Measurements from ENCODE around the gene DDX46.
A peak's percentile ranks its signal among the peaks of the same experiment; 100 is the strongest.
"Not testable (repeated sequence)": the region's sequence is repeated elsewhere in the genome, so short reads cannot be mapped to it uniquely, and the experiment has no call there.

DDX46 gene

GRCh38 chr5:134784241-134784920, 25.8 kb downstream of the DDX46 start:
- no peak for DNase-seq (ENCODE audit: low spot score)

DNA sequence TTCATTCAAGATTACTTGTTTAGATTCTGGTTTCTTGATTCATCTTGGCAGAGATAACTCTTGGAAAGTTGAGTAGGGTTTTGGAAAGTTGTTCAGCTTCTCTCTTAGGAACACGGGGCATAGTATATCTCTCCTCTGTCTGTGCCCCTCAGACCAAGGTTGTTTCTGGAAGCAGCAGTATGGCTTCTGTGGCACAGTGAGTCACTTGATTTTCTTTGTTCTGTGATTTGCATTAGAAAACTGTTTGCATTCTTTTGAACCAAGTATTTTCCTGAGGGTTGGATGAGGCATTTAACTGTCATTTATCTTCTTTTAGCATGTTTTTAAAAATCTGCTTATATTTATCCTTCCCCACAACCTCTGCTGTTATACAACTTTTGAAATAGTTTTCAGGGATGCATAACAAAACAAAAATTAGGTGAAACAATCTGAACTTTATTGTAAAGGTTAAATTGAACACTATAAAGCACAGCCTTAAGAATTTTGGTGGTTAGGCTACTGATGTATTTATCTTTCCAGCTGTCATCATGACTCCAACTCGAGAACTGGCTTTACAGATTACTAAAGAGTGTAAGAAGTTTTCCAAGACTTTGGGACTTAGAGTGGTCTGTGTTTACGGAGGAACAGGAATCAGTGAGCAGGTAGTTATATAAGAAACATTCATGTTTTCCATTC, 26.5 kb downstream of the DDX46 start:
- no peak for DNase-seq (ENCODE audit: low spot score)

DNA sequence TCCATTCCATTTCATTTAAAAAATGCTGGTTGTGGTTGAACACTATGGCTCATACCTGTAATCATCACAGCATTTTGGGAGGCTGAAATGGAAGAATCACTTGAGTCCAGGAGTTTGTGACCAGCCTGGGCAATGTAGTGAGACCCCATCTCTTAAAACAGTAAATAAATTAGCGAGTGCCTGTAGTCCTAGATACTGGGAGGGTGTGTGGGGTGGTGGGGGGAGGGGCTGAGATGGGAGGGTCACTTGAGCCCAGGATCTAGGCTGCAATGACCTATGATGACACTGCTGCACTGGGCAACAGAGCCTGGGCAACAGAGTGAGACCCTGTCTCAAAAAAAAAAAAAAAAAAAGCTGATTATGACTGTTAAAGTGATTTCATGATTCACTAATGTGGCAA, 29.1 kb downstream of the DDX46 start:
- no peak for DNase-seq (ENCODE audit: low spot score)

DNA sequence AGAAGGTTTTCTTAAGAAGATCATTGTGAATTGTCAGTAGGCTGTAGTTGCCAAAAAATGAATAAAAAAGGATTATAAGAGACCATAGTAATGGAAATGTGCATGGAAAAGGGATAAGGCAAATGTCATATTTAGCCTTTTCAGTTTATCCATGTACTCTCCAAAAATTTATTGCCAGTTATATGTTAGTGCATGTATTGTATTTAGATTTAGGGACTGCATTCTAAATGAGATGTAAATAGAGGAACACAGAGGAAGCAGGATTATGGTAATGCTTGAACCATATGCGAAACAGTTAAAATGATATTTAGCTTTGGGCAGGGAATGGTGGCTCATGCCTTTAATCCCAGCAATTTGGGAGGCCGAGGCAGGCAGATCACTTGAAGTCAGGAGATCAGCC, 33.0 kb downstream of the DDX46 start:
- DNase-seq (ENCODE audit: low spot score): no peak

DNA sequence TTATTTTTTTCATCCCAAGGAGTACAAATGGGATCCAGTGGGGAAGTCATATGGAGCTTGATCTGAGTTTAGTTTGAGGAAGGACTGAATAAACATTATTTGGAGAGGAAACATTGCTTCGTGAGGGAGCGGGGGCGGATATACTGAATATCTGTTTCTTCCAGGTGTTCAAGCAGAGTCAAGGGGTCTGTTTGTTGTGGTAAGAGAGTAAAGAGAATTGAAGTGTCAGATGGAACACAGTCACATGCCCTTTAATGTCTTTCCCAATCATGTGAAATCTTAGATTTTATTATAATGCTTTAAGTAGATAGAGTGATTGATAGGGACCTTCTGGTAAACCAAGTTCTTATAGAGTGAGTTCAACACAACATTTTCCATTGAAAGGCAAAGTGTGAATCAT, 33.7 kb downstream of the DDX46 start:
- no peak for DNase-seq (ENCODE audit: low spot score)

DNA sequence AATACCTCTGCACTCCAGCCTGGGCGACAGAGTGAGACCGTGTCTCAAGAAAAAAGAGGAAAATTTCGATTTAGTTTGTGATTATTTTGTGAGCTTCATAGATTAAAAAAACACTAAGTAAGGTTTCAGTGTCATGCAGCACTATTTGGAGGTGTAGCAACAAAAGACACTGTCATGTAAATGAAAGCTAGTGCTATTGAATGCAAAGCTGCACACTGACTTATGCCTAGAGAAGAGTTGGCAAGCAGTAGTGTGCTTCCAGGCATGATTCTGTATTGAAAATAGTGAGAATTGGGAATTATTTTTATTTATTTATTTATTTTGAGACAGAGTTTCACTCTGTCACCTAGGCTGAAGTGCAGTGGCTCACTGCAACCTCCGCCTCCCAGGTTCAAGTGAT, 34.5 kb downstream of the DDX46 start:
- no peak for DNase-seq (ENCODE audit: low spot score)

- peak; percentile 40 for DNase-seq (ENCODE audit: low spot score)
These were observed 35.5 kb downstream of the DDX46 start for GRCh38 chr5:134794082-134794481.

DNA sequence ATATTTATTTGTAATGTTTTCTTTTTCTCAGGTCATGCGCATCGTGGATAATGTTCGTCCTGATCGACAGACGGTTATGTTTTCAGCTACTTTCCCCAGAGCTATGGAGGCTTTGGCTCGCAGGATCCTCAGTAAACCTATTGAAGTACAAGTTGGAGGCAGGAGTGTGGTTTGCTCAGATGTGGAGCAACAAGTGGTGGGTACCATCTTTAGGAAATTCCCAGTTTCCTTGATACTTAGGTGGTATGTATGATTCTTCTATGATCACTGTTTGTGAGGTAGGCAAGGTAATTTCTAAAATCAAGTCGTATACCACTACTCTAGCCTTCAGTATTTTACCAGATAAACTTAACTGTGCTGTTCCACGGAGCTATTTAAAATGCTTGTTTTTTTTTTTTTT, 36.2 kb downstream of the DDX46 start:
- DNase-seq (ENCODE audit: low spot score): no peak

GRCh38 chr5:134798468-134798867, 39.9 kb downstream of the DDX46 start:
- no peak for DNase-seq (ENCODE audit: low spot score)

- DNase-seq (ENCODE audit: low spot score): no peak
These were observed 45.2 kb downstream of the DDX46 start for GRCh38 chr5:134803821-134804220.

- DNase-seq (ENCODE audit: low spot score): no peak
These were observed 54.8 kb downstream of the DDX46 start for GRCh38 chr5:134813407-134813806.

DNA sequence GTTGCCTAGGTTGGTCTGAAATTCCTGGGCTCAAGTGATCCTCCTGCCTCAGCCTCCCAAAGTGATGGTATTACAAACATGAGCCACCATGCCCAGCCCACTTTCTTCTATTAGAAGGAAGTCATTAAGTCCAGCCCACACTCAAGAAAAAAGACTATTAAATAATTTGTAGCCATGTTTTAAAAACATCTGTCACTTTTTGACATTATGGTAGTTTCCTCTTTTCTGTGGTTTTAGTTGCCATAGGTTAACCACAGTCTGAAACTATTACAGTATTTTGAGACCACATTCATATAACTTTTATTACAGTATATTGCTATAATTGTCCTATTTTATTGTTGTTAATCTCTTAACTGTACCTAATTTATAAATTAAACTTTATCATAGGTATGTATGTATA, 55.2 kb downstream of the DDX46 start:
- DNase-seq (ENCODE audit: low spot score): no peak

DNA sequence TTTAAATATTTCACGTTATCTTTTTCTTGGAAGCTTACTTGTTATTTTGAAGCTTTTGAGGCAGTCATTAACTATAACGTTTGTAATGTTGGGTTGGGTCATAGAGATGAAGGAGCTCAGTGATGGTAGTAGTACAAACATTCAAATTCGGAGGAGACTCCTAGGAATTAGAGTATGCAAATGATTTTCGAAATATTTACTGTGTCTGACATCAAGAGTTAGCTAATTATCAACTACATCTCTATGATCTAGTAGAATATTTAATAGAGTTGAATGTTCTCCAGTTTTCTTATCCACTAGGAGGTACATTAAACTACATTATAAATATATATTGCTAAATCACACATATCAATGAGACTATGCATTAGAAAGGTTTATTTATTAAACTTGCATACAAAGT, 58.4 kb downstream of the DDX46 start:
- no peak for DNase-seq (ENCODE audit: low spot score)

- DNase-seq (ENCODE audit: low spot score): no peak
These were observed 60.2 kb downstream of the DDX46 start for GRCh38 chr5:134818776-134819175.

DNA sequence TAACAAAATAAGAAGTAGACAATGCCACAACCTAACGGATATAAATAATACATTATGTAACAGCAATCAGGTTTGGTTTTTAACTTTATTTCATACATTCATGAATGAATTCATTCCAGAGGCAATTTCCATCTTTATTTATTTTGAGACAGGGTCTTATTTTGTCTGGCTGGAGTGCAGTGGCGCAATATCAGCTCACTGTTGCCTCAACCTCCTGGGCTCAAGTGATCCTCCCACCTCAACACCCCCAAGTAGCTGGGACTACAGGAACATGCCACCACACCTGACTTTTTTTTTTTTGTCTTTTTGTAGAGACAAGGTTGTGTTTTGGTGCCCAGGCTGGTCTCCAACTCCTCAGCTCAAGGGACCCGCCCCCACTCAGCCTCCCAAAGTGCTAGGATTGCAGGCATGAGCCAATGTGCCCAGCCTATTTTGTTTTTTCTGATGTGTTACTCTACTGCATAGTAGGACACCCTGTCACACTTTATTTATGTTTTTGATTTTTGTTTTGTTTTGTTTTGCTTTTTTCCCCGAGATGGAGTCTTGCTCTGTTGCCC, 60.9 kb downstream of the DDX46 start:
- no peak for DNase-seq (ENCODE audit: low spot score)

DNA sequence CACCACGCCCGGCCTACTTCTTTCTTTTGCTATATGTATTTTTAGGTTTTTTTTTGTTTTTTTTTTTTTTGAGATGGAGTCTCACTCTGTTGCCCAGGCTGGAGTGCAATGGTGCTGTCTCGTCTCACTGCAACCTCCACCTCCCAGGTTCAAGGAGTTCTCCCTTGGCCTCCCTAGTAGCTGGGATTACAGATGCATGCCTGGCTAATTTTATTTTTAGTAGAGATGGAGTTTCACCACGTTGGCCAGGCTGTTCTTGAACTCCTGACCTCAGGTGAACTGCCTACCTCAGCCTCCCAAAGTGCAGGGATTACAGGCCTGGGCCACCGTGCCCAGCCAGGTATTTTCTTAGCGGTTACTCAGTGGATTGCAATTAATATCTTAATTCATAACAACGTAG, 63.3 kb downstream of the DDX46 start:
- no peak for DNase-seq (ENCODE audit: low spot score)

DNA sequence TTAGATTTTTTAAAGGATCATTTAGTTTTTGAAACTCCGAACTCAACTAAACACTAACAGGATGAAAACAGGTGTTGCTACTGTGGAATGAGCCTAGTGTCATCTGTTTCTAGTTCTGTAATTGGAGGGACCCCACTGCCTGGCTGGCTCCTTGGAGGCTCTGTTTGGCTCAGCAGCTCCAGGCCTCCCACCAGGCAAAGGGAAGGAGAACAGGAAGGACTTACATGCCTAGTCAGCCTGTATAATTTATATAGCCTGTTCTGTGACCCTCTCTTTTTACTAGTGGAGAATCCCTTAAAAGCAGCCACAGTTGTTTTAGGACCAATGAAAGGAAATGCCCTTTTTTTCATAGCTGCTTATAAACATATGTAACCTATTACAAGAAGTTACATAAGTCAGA, 66.1 kb downstream of the DDX46 start:
- no peak for DNase-seq (ENCODE audit: low spot score)

- DNase-seq (ENCODE audit: low spot score): no peak
These were observed 66.6 kb downstream of the DDX46 start for GRCh38 chr5:134825212-134825611.

DNA sequence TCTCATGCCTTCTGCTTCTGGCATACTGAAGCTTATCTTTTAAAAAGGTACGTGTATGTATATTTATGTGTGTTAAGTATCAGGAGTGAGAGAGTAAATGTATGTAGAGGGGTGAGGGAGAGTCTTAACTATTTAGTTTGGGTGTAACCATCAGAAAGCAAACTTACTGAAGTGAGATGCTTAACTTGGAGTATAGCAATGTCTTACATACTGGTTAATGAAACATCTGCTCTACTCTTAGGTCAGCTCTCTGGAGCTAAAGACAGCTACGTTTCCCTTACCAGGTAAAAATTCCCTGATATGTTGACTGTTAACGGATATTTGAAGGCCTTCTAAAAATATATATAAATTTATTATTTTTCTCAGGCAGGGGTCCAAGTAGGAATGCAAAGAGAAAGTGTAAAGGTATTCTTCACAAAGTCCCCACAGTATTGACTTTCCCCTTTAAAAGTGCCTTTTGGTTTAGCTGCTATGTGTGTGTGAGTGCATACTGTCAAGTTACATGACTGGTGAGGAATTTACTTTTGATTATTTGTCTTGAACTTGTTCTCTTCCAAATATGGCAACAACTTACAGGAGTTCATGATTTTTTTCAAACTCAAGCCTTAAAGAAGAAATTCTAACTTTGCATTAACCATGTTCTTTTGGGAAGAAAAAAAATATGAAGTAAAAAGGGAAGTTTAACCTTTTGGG, 74.9 kb downstream of the DDX46 start:
- DNase-seq (ENCODE audit: low spot score): no peak

- DNase-seq (ENCODE audit: low spot score): no peak
These were observed 77.0 kb downstream of the DDX46 start for GRCh38 chr5:134835623-134836022.

DNA sequence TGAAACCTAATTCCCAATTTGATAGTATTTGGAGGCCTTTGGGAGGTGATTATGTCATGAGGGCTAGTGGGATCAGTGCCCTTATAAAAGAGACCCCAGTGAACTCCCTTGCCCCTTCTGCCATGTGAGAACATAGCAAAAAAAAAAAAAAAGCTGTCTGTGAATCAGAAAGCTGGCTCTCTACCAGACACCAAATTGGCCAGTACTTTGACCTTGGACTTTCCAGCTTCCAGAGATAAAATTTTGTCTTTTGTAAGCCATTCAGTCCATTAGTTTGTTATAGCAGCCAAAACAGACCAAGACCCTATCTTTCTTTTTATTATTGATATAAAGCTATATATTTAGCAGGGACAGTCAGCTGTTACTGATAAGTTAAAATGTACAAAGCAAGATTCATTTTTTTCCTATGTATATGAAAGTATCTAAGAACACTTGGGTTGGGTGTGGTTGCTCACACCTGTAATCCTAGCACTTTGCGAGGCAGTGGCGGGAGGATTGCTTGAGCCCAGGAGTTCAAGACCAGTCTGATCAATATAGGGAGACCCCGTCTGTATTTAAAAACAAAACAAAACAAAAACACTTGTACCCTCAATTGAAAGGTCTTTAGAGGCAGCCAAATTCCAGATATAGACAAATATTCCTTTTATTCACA, 79.1 kb downstream of the DDX46 start:
- no peak for DNase-seq (ENCODE audit: low spot score)

DNA sequence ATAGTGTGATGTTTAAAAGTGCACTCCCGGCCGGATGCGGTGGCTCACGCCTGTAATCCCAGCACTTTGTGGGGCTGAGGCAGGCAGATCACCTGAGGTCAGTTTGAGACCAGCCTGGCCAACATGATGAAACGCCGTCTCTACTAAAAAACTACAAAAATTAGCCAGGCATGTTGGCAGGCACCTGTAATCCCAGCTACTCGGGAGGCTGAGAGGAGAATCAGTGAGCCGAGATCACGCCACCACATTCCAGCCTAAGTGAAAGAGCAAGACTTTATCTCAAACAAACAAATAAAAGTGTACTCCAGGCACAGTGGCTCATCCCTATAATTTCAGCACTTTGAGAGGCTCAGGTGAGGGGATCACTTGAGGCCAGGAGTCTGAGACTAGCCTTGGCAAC, 79.8 kb downstream of the DDX46 start:
- DNase-seq (ENCODE audit: low spot score): not testable (repeated sequence)

DNA sequence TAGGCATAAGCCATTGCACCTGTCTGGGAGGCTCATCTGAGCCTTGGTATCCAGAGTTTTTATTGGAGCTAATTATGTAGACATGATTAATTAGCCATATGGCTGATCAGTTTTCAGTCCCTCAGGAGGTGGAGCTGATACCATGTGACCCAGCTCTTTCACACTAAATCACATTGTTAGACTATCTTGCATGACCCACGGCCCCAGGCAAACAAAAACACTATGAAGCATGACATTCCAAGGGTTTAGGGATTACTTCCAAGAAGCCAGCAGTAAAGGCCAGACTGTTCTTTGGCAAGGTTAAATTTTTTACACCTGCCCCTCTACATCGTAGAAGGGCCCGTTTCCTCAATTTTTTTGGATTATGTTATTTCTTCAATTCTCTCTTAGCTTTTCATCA, 82.2 kb downstream of the DDX46 start:
- peak; percentile 33 for DNase-seq (ENCODE audit: low spot score)
